HG03521 (cell line): ENCODE measurements around the gene GAS6.

ENCODE experiments used
- ATAC-seq: cut with Tn5 transposase; IDR thresholded peaks from one replicate; pipeline ENCODE4 v1.9.1; 2021; ENCODE audit warnings: mild to moderate bottlenecking, moderate library complexity; ENCODE audit not compliant: unreplicated experiment

GAS6 gene

DNA sequence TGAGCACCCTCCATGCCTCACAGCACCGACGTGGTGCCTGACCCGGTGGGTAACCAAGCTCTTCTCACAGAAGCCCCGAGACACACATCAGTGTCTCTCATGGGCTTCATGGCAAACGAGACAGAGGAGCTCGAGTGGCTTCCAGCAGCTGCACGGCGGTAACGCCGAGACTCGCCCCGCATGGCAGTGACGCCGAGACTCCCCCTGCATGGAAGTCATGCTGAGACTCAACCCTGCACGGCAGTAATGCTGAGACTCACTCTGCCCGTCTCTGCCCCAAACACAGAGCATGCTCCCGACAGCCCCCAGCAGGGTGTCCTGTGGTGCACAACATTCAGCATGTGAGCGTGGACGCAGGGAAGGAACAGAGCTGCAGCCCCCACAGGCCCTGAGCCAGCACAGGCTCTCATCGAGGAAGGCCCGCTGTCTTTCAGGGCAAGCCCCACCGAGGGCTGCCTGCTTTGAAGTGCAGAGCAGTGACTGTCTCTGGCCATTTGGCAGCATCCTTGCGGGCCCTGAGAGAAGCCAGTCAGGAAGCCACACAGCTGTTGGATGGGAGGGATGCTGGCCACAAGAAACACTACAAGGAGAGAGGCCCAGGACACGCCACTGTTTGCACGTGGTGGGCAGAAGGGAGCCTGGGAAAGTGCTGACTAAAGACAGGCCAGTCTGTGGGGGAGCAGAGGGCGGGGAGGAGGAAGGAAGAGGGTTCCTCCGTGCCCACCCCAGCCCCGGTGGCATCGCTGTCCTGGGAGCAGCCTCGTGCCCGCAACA lies 9.5 kb downstream of the GAS6 start:
- ATAC-seq, result no peak

DNA sequence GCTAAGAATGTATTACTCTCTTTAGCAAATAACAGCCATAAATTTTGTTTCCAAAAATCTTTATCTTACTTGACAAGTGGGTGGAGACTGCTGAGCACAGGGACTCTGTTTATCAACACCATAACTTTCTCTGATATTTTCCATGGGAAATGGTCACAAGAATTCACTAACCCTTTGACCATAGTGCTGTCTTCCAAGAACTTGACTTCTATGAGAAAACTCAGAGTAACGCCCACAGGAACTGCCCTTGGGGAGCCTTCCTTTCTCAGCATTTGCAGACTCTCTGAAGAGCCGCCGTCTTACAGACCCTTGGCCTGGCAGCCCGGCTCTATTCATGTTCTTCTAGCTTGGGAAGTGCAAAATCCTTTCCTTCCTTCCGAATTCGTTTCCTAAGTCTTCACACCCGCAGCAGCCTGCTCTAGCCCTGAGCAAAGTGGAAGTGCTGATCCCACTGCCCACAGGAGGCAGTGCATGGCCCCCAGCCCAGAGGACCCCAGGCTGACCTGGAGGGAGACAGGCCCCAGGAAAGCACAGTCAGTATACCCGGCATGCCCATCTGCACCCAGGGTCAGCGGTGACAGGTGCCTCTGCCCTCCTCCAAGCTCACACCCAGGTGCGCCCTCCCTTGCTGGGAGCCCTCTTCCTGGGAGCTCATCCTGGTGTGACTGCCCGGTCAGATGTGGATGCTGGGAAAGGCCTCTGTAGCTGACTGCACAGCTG lies 10.2 kb downstream of the GAS6 start:
- no peak for ATAC-seq

DNA sequence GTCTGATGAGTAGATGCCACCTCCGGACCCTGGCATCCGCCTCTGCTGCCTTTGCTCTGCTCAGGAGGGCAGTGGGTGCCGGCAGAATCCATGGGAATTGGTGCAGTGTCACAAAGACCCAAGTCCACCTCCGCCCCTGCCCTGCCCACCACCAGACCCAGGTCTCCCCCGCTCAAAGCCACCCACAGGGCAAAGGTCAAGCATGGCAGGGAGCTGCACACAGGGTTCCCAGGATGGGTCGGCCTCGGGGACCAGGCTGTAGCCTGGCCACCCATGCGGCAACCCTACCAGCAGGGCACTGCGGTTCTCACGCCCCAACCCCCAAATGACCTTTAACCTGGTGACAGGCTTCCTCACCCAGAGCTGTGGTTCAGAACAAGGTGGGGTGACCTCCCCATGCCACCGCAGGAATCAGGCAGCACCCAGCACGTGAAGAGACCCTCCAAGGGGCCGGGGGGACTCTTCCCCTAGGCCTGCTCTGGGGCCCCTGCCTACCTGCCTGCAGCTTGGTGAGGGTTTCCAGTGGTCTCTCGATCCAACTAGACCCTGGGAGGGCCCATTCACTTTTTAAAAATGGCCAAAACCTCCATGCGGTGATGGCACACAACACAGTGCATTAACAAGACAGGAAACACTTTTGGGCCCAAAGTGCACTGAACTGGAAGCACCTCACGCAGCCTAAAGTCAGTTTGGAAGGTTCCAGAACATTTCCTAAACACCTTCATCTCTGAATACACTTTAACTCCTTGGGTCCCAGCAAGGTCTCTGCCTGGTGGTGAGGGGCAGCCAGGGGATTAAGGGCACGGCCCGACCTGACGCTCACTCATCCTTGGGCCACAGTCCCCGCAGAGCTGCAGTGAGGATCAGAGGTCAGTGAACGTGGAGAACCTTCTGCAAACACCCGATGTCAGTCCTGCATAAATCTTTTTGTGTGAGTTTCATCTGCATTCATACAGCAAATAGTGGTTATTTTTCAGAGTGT lies 11.0 kb downstream of the GAS6 start:
- ATAC-seq, result no peak

DNA sequence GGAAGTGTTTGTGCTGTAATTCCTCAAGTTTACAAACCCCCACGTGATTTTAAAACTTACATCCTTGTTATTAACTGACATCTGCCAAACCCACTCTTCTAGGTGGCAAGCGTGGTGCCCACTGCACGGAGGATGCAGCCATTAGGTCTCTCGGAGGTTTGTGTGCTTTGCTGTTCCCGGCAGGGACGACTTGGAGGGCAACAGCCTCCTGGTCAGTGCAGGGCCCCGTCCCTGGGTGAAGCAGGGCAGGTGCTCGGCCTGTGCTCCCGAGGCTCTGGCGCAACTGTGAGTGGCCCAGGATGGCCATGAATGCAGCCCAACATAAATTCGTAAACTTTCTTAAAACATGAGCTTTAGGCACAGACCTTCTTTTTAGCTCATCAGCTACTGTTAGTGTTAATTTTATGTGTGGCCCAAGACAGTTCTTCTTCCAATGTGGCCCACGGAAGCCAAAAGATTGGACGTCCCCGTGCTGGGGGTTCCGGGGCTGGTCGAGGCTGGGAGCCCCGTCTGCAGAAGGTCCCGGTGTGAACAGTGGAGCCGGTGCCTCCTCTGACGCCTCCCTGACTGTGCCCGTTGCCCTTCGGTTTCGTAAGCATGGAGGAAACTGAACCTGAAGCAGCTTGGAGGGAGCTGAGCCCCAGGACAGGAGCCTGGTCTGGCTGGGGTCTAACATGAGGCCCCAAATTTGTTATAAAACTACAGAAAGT lies 11.9 kb downstream of the GAS6 start:
- ATAC-seq, result no peak

DNA sequence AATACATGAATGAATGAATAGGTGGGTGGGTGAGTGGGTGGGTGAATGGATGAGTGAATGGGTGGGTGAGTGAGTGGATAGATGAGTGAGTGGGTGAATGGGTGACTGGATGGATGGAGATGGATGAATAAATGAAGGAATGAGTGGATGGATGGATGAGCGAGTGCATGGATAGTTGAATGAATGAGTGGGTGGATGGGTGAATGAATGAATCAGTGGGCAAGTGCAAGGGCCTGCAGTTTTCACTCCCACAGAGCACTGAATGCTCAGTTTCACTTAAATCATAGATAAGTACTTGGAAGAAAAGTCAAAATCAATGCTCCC lies 12.4 kb downstream of the GAS6 start:
- no peak for ATAC-seq

DNA sequence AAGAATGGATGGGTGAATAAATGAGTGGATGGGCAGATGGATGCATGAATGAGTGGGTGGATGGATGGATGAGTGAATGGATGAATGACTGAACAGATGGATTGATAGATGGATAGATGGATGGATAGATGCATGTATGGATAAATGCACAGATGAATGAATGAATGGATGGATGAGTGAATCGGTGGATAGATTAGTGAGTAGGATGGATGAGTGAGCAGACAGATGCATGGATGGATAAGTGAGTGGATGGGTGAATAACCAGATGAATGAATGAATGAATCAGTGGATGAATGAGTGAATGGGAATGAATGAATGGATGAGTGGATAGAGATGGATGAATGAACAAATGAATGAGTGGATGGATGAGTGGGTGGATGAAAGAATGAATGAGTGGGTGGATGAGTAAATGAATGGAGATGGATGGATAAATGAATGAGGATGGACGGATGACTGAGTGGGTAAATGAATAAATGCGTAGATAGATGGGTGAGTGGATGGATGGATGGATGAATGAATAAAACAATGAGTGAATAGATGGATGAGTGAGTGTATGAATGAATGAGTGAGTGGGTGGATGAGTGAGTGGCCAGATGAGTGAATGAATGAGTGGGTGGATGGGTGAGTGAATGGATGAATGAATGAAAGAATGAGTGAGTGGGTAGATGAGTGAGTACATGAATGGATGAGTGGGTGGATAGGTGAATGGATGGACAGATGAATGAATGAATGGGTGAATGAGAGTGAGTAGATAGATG lies 13.0 kb downstream of the GAS6 start:
- ATAC-seq, result no peak

DNA sequence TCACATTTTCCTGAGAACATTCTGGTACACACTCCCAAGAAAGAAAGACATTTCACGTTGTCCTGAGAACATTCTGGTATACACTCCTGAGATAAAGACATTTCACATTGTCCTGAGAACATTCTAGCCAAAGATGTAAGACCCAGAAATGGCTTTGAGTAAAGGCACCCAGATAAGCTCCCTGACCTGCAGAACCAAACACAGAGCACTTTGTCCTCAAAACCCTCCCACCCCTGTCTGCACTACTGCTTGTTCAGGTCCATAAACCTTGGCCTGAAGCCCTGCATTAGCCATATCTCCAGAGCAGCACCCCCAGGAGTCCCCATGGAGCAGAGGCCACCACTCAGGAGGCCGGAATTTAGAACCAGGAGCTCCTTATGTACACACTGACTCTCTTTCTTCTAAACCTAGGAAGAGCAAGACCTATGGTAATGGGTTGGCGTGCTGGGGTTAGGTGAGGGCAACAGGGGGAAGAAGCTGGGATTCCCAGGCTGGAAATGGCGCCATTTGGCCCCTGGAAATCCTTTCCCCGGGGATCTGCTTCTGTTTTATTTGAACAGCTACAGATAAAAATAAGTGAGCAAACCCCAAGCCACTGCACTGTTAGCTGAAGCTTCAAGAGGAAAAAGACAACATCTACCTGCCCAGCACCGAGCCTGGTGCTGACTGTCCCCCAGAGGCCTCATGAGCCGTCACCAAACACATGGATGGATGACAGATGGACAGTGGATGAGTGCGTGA lies 13.7 kb downstream of the GAS6 start:
- no peak for ATAC-seq

DNA sequence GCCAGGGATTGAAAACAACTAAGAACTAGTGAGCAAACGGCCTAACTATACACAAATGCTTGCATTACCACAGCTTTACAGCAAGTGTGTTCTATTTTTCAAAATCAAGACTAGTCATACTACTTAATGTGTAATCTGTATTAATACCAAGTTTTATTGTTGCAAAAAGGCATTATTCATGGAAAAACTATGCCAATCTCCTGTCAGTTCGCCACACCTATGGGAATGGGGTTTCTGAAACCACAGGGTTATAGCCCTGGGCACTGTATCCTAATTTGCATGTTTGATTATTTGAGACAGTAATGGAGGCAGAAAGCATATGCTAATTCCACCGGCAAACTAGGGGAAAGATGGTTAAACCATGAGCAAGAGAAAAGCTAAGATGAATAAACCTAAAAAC lies 14.3 kb downstream of the GAS6 start:
- no peak for ATAC-seq

DNA sequence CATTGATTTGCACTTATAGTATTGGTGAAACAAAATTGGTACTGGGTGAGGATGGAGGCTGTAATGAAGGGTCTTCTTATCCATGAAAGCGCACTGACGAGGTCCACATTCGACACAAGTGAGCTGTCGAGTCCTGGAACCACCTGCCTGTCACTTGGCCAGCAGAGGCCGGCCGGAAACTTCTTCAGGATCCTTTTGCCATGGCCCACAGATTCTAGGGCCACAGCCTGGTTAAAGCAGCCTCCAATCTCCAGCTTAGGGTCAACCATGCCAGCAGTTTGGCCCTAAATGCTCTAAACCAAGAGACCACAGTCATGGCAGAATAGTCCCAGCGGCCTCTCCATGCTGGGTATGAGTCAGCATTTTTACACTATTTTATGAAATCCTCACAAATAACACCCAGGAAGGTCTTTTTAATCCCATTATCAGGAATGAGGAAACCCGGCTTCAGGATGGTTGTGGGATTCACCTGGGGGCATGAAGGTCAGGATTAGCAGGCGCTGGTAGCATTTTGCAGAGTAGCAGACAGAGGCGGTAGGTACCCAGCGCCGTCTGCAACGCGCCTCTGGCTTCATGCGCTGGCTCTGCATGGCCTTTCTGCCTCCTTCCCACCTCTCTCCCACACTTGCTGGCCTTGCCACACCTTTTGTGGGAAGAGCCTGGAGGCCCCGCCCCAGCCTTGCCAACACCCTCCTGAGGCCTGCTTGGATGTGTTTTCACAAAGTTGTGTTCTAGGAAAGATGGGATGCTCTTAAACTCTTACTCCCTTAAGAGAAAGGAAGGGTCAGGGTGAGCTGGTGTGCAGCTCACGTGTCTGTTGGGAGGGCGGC lies 15.2 kb downstream of the GAS6 start:
- ATAC-seq, result no peak

DNA sequence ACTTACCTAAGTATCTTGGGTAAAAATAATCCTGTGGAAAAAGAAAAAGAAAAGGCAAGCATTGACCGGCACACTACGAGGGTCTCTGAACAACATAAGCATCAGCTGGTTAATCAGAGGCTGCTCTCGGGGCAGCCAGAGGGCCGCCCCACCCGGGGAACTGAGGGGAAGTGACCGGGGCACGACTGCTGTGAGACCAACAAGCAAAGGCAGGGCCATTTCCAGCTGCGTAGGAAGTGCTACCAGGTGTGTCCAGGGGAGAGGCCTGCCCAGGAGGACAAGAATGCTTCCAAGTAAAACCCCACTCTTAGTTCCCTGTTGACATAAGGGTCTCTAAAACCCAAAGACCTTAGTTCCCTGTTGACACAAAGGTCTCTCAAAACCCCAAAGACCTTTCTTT lies 15.9 kb downstream of the GAS6 start:
- ATAC-seq, result no peak

DNA sequence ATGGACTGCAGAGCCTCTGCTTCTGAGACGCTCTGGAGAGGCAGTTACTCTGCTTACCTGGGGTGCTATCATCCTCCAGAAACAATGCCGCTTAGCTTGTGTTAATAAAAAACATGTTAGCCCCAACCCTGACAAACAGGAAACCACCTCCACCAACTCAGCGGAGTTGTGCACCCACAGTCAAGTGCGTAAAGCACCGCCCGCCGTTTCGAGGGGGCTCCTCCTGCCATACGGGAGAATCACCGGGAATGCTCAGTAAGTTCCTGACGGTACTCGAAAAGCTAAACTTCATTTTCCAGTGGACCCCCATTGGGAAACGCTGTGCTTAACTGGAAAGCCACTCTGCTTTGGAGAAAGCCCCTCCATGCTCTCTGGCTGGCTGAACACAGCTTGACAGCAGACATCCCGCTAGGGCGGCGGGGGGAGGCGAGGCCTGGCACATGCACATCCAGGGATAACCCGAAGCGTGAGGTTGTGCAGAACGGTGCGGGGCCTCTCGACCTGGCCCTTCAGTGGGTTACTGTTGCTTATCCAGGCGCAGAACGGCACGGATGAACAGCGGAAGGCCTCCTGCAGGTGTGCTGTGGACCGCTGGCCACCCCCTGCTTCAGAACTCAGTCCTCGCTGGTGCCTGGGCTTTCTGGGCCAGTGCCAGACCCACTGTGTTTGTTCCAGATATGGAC lies 17.1 kb downstream of the GAS6 start:
- ATAC-seq, result no peak

DNA sequence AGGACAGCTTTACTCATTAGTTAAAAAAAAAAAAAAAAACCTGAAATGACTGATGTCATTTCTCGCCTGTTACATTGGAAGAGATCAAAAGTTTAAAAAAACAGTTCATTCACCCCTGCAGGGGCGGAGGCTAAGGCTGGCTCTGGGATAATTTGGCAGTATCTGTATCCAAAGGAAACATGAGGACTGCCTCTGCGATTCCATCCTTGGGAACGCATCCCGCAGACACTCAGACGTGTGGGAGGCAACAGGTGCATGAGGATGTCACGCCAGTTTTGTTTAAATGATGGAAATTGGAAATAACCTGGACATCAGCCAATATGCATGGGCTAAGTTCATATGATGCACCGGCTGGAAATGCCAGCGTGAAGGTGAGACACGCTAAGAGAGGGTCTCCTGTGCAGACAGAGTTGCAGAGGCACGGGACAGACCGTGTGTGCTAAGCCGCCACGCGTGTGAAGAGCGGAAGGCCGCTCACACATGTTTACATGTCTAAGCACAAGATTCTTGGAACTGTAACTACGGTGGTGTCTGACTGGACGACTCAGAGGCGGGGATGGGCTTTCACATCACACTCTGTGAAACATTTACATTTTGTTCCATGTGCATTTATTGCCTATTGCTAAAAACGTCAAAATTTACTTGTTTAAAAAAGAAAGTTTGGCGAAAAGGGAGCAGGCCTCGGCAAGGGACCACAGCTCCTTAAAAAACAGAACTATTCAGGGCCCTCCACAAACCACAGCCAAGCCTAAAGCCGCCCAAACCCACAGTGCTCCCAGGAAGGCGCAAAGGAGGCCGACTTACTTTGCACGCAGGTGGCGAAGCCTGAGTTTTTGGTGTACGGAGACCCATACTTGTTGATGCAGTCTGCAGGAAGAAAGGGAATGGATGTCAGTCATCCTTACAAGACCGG lies 17.9 kb downstream of the GAS6 start:
- ATAC-seq, result no peak

DNA sequence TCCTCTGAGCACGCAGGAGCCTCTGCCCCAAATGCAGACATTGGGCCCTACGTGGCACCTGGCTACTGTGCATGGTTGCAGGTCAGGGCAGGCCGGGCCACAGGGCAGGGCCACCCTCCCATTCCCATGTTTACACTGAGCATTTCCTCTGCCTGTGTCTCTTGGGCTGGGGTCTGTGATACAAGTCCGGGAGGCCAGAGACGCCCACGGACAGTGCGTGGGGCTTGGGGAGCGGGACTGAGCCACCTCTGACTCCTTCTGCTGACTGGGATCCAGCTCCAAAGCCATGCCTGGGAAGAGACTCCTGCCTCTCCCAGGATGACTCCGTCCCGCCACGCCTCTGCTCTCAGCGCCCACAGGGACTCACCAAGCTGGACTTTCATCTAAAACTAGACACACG lies 18.8 kb downstream of the GAS6 start:
- ATAC-seq, result no peak

DNA sequence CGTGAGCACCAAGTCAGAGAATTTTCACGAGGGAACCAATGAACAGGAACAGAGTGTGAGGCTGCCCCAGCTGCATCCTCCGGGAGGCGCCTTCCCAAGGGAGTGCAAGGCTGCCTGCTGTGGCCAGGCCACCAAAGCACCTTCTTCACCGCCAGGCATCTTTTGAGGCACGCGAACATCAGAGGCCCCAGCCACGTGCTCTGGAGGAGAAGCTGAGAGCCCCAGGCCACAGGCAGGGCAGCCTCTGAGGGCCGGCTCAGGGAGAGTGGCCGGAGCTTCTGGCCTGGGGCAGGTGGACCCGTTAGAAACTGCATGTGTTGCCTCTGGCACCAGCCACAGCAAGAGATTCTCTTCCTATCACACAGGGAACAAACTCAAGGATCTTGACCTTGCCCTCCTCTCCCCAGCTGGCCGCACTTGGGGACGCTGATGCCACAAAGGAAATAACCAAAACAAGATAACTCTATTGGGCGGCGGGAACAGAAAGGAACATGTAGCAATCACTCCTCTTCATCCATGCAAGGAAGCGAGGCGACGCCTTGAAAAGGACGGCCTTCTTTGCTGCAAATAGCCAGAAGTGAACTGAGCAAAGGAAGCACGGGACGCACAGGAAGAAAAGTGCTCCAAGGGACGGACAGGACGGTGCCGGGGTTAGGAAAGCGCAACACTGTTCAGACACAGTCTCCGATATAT lies 19.9 kb downstream of the GAS6 start:
- no peak for ATAC-seq

DNA sequence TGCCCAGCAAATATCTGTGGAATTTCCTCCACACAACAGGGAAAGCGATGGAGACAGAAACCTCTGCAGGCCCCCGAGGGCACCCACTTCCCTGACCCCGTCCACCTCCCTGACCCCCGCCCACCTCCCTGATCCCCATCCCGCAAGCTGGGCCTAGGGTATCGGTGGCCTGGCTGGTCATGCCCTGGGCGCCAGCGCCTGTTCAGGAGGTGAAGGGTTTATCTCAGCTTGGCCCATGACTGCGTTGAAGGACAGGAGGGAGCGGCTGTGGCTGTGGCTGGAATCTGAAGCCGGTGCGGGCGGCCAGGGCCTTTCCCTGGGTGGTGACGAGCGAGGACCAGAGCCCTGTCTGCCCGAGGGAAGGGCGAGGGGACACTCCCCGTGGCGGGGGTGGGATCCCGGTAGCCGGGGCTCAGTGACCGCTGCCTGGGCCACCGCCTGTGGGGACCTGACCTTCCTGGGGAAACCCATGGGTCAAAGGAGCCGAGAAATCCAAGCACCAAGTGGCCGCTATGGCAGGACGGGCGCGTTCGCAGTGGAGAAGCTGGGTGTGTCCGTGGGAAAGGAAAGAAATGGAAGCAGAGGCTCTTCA lies 20.7 kb downstream of the GAS6 start:
- no peak for ATAC-seq
